NT2/D1 (cell line): ENCODE results near the gene IL11.

Experiments
- SUZ12 ChIP-seq: IDR thresholded peaks from 2 replicates; pipeline ENCODE4 v1.6.1; 2011; ENCODE audit not compliant: insufficient read length, insufficient read depth; ENCODE audit errors: extremely low read depth
- YY1 ChIP-seq: IDR thresholded peaks from 2 replicates; pipeline ENCODE4 v1.6.1; 2011; ENCODE audit not compliant: insufficient read length, insufficient read depth
- ZNF274 ChIP-seq: IDR thresholded peaks from 2 replicates; pipeline ENCODE4 v1.6.1; 2011; ENCODE audit warnings: mild to moderate bottlenecking, low read depth, low read length

DNA sequence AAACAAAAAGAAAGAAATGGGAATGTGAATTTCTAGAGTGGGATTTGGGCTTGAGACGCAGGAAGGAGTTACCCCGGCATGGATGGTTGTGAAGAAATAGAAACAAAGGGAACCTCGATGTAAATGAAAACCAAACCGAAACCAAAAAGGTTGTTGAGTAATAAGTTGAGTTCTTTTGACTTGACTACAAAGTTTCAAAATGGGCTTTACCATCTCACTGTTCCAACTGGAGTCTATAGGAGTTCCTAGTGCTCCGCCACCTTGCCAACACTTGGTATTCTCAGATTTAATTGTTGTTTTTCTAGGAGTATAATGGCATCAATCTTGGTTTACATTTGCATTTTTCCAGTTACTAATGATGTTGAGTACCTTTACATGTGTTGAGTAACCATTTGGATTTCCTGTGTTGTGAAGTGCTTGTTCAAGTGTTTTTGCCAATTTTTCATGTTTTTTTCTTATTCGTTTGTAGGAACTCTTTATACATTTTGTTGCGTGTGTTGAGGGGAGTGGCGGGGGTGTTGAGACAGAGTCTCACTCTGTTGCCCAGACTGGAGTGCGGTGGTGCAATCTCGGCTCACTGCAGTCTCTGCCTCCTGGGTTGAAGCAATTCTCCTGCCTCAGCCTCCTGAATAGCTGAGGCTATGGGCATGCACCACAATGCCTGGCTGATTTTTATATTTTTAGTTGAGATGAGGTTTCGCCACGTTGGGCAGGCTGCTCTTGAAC is 28.1 kb upstream of the IL11 start:
- TF ChIP-seq YY1 (no peak), SUZ12 (no peak), ZNF274 (no peak)
